GM12801 (cell line): Measurements from ENCODE around the gene SUGP1.

Source experiments
- CTCF ChIP-seq: IDR thresholded peaks from one replicate; pipeline ENCODE4 v1.5.1; 2011; ENCODE audit warnings: control low read depth; ENCODE audit not compliant: insufficient read length; ENCODE audit errors: extremely low read depth

The SUGP1 gene

GRCh38 chr19:19296953-19297689, 23.2 kb downstream of the SUGP1 start:
- TF ChIP-seq CTCF, result no peak

- TF ChIP-seq CTCF, result no peak
These were observed 25.4 kb downstream of the SUGP1 start for GRCh38 chr19:19294914-19295313.

GRCh38 chr19:19292607-19293006, 27.7 kb downstream of the SUGP1 start:
- no peak for TF ChIP-seq CTCF

- TF ChIP-seq CTCF, result no peak
These were observed 34.6 kb downstream of the SUGP1 start for GRCh38 chr19:19285686-19286085.

GRCh38 chr19:19280561-19280960, 39.7 kb downstream of the SUGP1 start:
- TF ChIP-seq CTCF, result no peak

- no peak for TF ChIP-seq CTCF
These were observed 40.5 kb downstream of the SUGP1 start for GRCh38 chr19:19279853-19280252.

- no peak for TF ChIP-seq CTCF
These were observed 41.2 kb downstream of the SUGP1 start for GRCh38 chr19:19279062-19279612.
